ENCODE data around the gene DLG2.

The DLG2 gene

GRCh38 chr11:83759148-83759547 is 1868.0 kb downstream of the DLG2 start:
- H3K9me3 ChIP-seq (ENCODE audit: low read length), result no peaks in the 10 kb centered on the region
- H3K9me2 ChIP-seq (ENCODE audit: low read depth, low read length), result no peaks in the 10 kb centered on the region
- H3K27me3 ChIP-seq (ENCODE audit: insufficient read depth, low read length), result no peaks in the 10 kb centered on the region
- H3K27ac ChIP-seq (ENCODE audit: low read depth, low read length, poor library complexity, severe bottlenecking), result no peak overlapping the region
- H2AFZ ChIP-seq (ENCODE audit: low read length), result no peak overlapping the region
- H4K20me1 ChIP-seq (ENCODE audit: insufficient read depth, low read length), result no peaks in the 10 kb centered on the region
- no peak overlapping the region for H3K4me3 ChIP-seq (ENCODE audit: low read depth, low read length, poor library complexity, severe bottlenecking)
- H3F3A ChIP-seq (ENCODE audit: insufficient read depth, low read length), result no peaks in the 10 kb centered on the region
- no peaks in the 10 kb centered on the region for H3K79me2 ChIP-seq (ENCODE audit: insufficient read depth, low read length)
- no peak overlapping the region for H3K4me2 ChIP-seq (ENCODE audit: low read length)
- H3K36me3 ChIP-seq (ENCODE audit: insufficient read depth, low read length), result no peaks in the 10 kb centered on the region
- peaks cover 5% of the 10 kb centered on the region for H3K4me1 ChIP-seq (ENCODE audit: insufficient read depth, low read length, severe bottlenecking)
- TF ChIP-seq CTCF (IDR thresholded peaks at IDR 0.05; ENCODE audit: low read length), result no peak
- TF ChIP-seq EZH2 (IDR thresholded peaks at IDR 0.05; ENCODE audit: borderline replicate concordance, low read length), result no peak
- no peak overlapping the region for H3K9ac ChIP-seq (ENCODE audit: low read length)

GRCh38 chr11:83751041-83751440 is 1876.1 kb downstream of the DLG2 start:
- Histone ChIP-seq H3K9me2 (ENCODE audit: low read depth, low read length) (no peaks in the 10 kb centered on the region), H4K20me1 (ENCODE audit: insufficient read depth, low read length) (no peaks in the 10 kb centered on the region), H3K9me3 (ENCODE audit: low read length) (no peaks in the 10 kb centered on the region), H3F3A (ENCODE audit: insufficient read depth, low read length) (no peaks in the 10 kb centered on the region), H3K27me3 (ENCODE audit: insufficient read depth, low read length) (no peaks in the 10 kb centered on the region), H3K36me3 (ENCODE audit: insufficient read depth, low read length) (no peaks in the 10 kb centered on the region), H3K27ac (ENCODE audit: low read depth, low read length, poor library complexity, severe bottlenecking) (no peak overlapping the region), H2AFZ (ENCODE audit: low read length) (no peak overlapping the region), H3K4me3 (ENCODE audit: low read depth, low read length, poor library complexity, severe bottlenecking) (no peak overlapping the region), H3K4me2 (ENCODE audit: low read length) (no peak overlapping the region), H3K9ac (ENCODE audit: low read length) (no peak overlapping the region), H3K79me2 (ENCODE audit: insufficient read depth, low read length) (no peaks in the 10 kb centered on the region), H3K4me1 (ENCODE audit: insufficient read depth, low read length, severe bottlenecking) (no peaks in the 10 kb centered on the region)
- no peak for TF ChIP-seq EZH2 (IDR thresholded peaks at IDR 0.05; ENCODE audit: borderline replicate concordance, low read length)
- TF ChIP-seq CTCF (IDR thresholded peaks at IDR 0.05; ENCODE audit: low read length), result no peak

- H3K27me3 ChIP-seq (ENCODE audit: insufficient read depth, low read length), result no peaks in the 10 kb centered on the region
- H3K79me2 ChIP-seq (ENCODE audit: insufficient read depth, low read length), result no peaks in the 10 kb centered on the region
- no peak overlapping the region for H2AFZ ChIP-seq (ENCODE audit: low read length)
- no peaks in the 10 kb centered on the region for H3K9me2 ChIP-seq (ENCODE audit: low read depth, low read length)
- H3K4me1 ChIP-seq (ENCODE audit: insufficient read depth, low read length, severe bottlenecking), result no peaks in the 10 kb centered on the region
- H3K4me2 ChIP-seq (ENCODE audit: low read length), result no peak overlapping the region
- H3K27ac ChIP-seq (ENCODE audit: low read depth, low read length, poor library complexity, severe bottlenecking), result no peak overlapping the region
- 0 out of 2 replicates have a peak, but pooled peaks cover 3% of the 10 kb centered on the region for H3K9me3 ChIP-seq (ENCODE audit: low read length)
- no peak for TF ChIP-seq EZH2 (IDR thresholded peaks at IDR 0.05; ENCODE audit: borderline replicate concordance, low read length)
- TF ChIP-seq CTCF (IDR thresholded peaks at IDR 0.05; ENCODE audit: low read length), result no peak
- H3K36me3 ChIP-seq (ENCODE audit: insufficient read depth, low read length), result no peaks in the 10 kb centered on the region
- H3K4me3 ChIP-seq (ENCODE audit: low read depth, low read length, poor library complexity, severe bottlenecking), result no peak overlapping the region
- H3K9ac ChIP-seq (ENCODE audit: low read length), result no peak overlapping the region
- no peaks in the 10 kb centered on the region for H3F3A ChIP-seq (ENCODE audit: insufficient read depth, low read length)
- no peaks in the 10 kb centered on the region for H4K20me1 ChIP-seq (ENCODE audit: insufficient read depth, low read length)
Measured at GRCh38 chr11:83746921-83747585, 1880.1 kb downstream of the DLG2 start.

Data from OCI-LY1 (cell line).